ENCODE results near the gene PHACTR4. TPM values are rescaled to one million over a fixed set of nuclear protein-coding genes. Genes with fewer than 3 reads are reported as not detected.
"Not testable (repeated sequence)": the region's sequence is repeated elsewhere in the genome, so short reads cannot be mapped to it uniquely, and the experiment has no call there.

PHACTR4 gene
- total RNA-seq, 1 donor from 2014 or later, result 19.1 TPM

GRCh38 chr1:28520796-28521195 lies 151.3 kb downstream of the PHACTR4 start:
- not testable (repeated sequence) for DNase-seq (ENCODE audit: low read depth, low spot score)

GRCh38 chr1:28521502-28522164 lies 152.1 kb downstream of the PHACTR4 start:
- no peak for DNase-seq (ENCODE audit: low read depth, low spot score)

- DNase-seq (ENCODE audit: low read depth, low spot score), result not testable (repeated sequence)
Measured at GRCh38 chr1:28522537-28522936, 153.0 kb downstream of the PHACTR4 start.

GRCh38 chr1:28525002-28525642 lies 155.6 kb downstream of the PHACTR4 start:
- not testable (repeated sequence) for DNase-seq (ENCODE audit: low read depth, low spot score)

- no peak for DNase-seq (ENCODE audit: low read depth, low spot score)
Measured at GRCh38 chr1:28526886-28527285, 157.3 kb downstream of the PHACTR4 start.

- no peak for DNase-seq (ENCODE audit: low read depth, low spot score)
Measured at GRCh38 chr1:28530456-28530855, 160.9 kb downstream of the PHACTR4 start.

- DNase-seq (ENCODE audit: low read depth, low spot score), result no peak
Measured at GRCh38 chr1:28534671-28535070, 165.1 kb downstream of the PHACTR4 start.

- no peak for DNase-seq (ENCODE audit: low read depth, low spot score)
Measured at GRCh38 chr1:28535180-28535579, 165.6 kb downstream of the PHACTR4 start.

- DNase-seq (ENCODE audit: low read depth, low spot score), result no peak
Measured at GRCh38 chr1:28537457-28538199, 168.1 kb downstream of the PHACTR4 start.

GRCh38 chr1:28538286-28538685 lies 168.7 kb downstream of the PHACTR4 start:
- DNase-seq (ENCODE audit: low read depth, low spot score), result no peak

- DNase-seq (ENCODE audit: low read depth, low spot score), result no peak
Measured at GRCh38 chr1:28540651-28541050, 171.1 kb downstream of the PHACTR4 start.

- not testable (repeated sequence) for DNase-seq (ENCODE audit: low read depth, low spot score)
Measured at GRCh38 chr1:28541414-28542015, 172.0 kb downstream of the PHACTR4 start.

GRCh38 chr1:28545246-28545628 lies 175.7 kb downstream of the PHACTR4 start:
- DNase-seq (ENCODE audit: low read depth, low spot score), result no peak

- DNase-seq (ENCODE audit: low read depth, low spot score), result no peak
Measured at GRCh38 chr1:28548318-28548717, 178.8 kb downstream of the PHACTR4 start.

Other genes starting within 250 kb of the PHACTR4 start
- 0.20 and 0.21 TPM in 2 replicates for gene PTAFR, start 193.1 kb upstream of the PHACTR4 start, total RNA-seq
- 59.2 and 66.2 TPM in 2 replicates for gene DNAJC8, start 136.7 kb upstream of the PHACTR4 start, total RNA-seq
- 121 and 140 TPM in 2 replicates for gene ATP5IF1, start 133.6 kb upstream of the PHACTR4 start, total RNA-seq
- 8.6 and 9.1 TPM in 2 replicates for gene SESN2, start 110.2 kb upstream of the PHACTR4 start, total RNA-seq
- gene MED18, start 40.7 kb upstream of the PHACTR4 start, total RNA-seq, result 22.9 and 24.7 TPM in 2 replicates
- gene RCC1, start 136.3 kb downstream of the PHACTR4 start, total RNA-seq, result 89.9 and 129 TPM in 2 replicates
- 26.8 and 27.8 TPM in 2 replicates for gene TRNAU1AP, start 183.3 kb downstream of the PHACTR4 start, total RNA-seq
- 1.7 and 2.0 TPM in 2 replicates for gene RAB42, start 222.5 kb downstream of the PHACTR4 start, total RNA-seq

Measured in pulmonary artery endothelial cell (primary cell).